Stimulated activated naive B cell treated with anti-CD40 and anti-IgM and Interleukin-4, amounts not matched to agents 10 μg/mL and 1 μg/mL and 100 μg/mL, for 72 hours (primary cell): ENCODE data around the gene FXYD2.

Source experiments
- ATAC-seq, 2 donors: fragments of 150-1000 bp; cut with Tn5 transposase; replicated peaks; 2 replicates each; pipeline ENCODE4 v1.10.0; 2021; ENCODE audit warnings: moderate library complexity in 1 of 2
- DNase-seq: peaks from one replicate; pipeline ENCODE4 v3.0.0; 2021
- H3K27ac Mint-ChIP-seq: one replicate; pipeline ENCODE4 v1.8.0; 2022; ENCODE audit warnings: mild to moderate bottlenecking, mixed read lengths
- H3K27me3 Mint-ChIP-seq, 2 donors: one replicate each; pipeline ENCODE4 v1.8.0; 2022; ENCODE audit warnings: mixed read lengths in 2 of 2
- H3K36me3 Mint-ChIP-seq, 2 donors: one replicate each; pipeline ENCODE4 v1.8.0; 2022; ENCODE audit warnings: mixed read lengths in 2 of 2, mild to moderate bottlenecking in 1 of 2
- H3K4me1 Mint-ChIP-seq, 2 donors: one replicate each; pipeline ENCODE4 v1.8.0; 2022; ENCODE audit warnings: mixed read lengths in 2 of 2, mild to moderate bottlenecking in 1 of 2
- H3K4me3 Mint-ChIP-seq, 2 donors: one replicate each; pipeline ENCODE4 v1.8.0; 2022; ENCODE audit warnings: mild to moderate bottlenecking in 2 of 2, mixed read lengths in 2 of 2, moderate library complexity in 1 of 2
- H3K9me3 Mint-ChIP-seq, 2 donors: one replicate each; pipeline ENCODE4 v1.8.0; 2022; ENCODE audit warnings: mixed read lengths in 2 of 2, mild to moderate bottlenecking in 1 of 2

Gene FXYD2

DNA sequence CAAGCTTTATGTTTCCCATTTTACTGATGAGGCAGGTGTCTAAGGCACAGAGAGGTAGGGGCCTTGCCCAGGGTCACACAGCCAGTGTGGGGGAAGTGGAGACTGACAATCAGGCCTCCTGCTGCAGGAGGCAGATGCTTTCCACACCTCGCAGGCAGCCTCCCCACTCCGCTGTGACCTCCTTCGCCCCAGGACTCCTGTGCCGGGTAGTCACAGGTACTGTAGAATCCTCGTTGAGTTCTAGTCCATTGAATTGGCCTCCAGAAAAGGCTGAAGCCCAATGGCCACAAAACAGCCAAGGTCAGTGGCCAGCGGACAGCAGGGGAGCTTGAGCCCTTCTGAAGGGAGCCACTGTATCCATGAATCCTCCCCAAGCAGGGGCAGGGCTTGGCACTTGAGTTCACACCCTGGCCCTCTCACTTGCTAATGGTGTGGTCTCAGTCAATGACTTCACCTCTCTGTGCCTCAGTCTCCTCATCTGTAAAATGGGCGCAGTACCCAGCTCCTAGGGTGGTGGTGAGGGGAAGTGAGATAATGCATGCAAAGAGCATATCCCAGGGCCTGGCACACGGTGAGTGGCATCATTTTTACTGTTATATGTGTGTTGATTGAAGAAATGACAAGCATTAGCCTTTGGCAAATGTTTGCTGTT, 1.1 kb upstream of the FXYD2 start:
- H3K27ac Mint-ChIP-seq: no peak overlapping the region
- peaks cover 51 to 72% of the 10 kb centered on the region in 2 donors for H3K4me1 Mint-ChIP-seq
- H3K4me3 Mint-ChIP-seq: no peak overlapping the region
- no peak for DNase-seq
- H3K27me3 Mint-ChIP-seq: peaks cover 25 to 33% of the 10 kb centered on the region in 2 donors
- ATAC-seq: no peak
- H3K9me3 Mint-ChIP-seq: no peaks in the 10 kb centered on the region
- peaks cover 0 to 2% of the 10 kb centered on the region in 2 donors for H3K36me3 Mint-ChIP-seq

DNA sequence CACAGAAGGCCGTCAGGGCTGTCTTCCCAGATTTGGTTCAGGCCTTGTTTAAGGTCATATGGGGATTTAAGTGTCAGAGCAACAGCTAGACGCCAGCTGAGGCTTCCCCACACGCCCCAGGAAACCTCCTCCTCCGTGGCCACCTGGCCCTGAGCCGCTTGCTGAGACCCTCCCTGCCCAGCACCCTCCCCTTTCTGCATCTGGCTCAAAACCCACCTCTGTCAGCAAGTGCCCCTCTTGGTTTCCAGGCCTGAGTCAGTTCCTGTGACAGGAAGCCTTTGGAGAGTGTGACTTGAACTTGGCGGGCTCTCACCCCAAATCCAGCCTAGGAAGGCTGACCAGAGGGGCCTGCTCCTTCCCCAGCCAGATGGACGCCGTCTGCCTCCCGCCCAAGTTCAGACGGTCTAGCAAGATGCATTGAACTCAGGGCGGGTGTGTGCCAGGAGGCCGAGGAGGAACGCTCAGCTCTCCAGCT, 561 bp downstream of the FXYD2 start:
- H3K27me3 Mint-ChIP-seq: peaks cover 25 to 29% of the 10 kb centered on the region in 2 donors
- peak overlapping the region in 1 of 2 donors; percentile 14 for H3K4me3 Mint-ChIP-seq
- H3K9me3 Mint-ChIP-seq: no peaks in the 10 kb centered on the region
- no peak for ATAC-seq
- DNase-seq: no peak
- peaks cover 0 to 2% of the 10 kb centered on the region in 2 donors for H3K36me3 Mint-ChIP-seq
- peaks cover 48 to 71% of the 10 kb centered on the region in 2 donors for H3K4me1 Mint-ChIP-seq
- peak overlapping the region; percentile 31 for H3K27ac Mint-ChIP-seq

DNA sequence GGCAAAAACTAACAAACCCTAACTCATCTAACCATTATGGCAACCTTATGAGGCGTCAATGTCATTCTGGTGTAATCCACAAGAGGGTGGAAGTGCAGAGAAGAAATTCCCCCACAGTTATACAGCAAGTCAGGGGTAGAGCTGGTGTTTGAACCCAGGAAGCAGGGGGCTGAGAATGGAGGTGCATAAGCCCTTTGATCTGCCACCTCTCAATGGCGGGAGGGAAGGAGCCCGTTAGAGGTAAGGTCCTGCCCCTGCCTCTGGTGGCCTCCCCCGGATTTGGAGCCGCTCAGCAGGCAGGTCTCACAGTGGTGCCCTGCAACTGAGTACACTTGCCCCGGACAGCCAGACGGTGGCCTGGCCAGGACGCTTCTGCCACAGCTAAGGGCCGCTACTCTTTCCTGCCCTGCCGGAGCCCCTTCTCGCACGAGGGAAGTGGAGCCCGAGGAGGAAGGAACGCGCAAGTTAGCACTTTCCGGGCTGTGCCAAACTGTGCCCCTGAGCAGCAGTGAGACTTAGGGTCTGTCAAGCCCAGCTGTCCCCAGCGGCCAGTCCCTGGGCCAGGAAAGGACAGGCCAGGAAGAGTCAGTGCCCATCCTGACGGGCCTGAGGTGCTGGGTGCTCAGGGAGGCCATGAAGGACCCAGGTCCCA, 1.1 kb downstream of the FXYD2 start:
- DNase-seq: no peak
- peak overlapping the region in 1 of 2 donors; percentile 25 for H3K4me3 Mint-ChIP-seq
- H3K27ac Mint-ChIP-seq: no peak overlapping the region
- ATAC-seq: peak; percentile 29 to 44
- peaks cover 0 to 2% of the 10 kb centered on the region in 2 donors for H3K36me3 Mint-ChIP-seq
- peaks cover 47 to 71% of the 10 kb centered on the region in 2 donors for H3K4me1 Mint-ChIP-seq
- H3K9me3 Mint-ChIP-seq: peaks cover 0 to under 1% of the 10 kb centered on the region in 2 donors
- peaks cover 25 to 29% of the 10 kb centered on the region in 2 donors for H3K27me3 Mint-ChIP-seq

GRCh38 chr11:117822074-117823033, 2.2 kb downstream of the FXYD2 start:
- Mint-ChIP-seq H3K4me3 (no peak overlapping the region), H3K27ac (no peak overlapping the region), H3K27me3 (peaks cover 21 to 29% of the 10 kb centered on the region in 2 donors), H3K36me3 (peaks cover under 1 to 2% of the 10 kb centered on the region in 2 donors), H3K9me3 (peaks cover 0 to 2% of the 10 kb centered on the region in 2 donors), H3K4me1 (peaks cover 47 to 71% of the 10 kb centered on the region in 2 donors)
- no peak for ATAC-seq
- peak; percentile 42 for DNase-seq

DNA sequence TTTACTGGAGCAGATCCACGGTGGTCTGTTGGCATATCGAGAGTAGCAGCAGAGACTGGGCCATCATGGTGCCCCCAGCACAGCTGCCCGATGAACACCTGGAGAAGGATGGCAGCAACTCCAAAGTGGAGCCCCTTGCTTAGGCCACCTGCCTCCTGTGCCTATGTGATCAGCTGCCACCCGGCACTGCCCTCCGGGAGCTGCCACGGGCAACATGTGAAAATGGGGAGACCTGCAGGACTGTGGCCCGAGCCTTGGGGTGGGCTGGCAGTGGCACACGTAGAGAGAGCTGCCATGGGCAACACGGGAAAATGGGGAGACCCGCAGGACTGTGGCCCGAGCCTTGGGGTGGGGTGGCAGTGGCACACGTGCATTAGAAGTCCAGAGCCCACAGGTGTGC, 3.1 kb downstream of the FXYD2 start:
- Mint-ChIP-seq H3K27ac (no peak overlapping the region), H3K9me3 (peaks cover 0 to 2% of the 10 kb centered on the region in 2 donors), H3K4me1 (peaks cover 51 to 79% of the 10 kb centered on the region in 2 donors), H3K27me3 (peaks cover 21 to 29% of the 10 kb centered on the region in 2 donors), H3K36me3 (peaks cover 4 to 7% of the 10 kb centered on the region in 2 donors), H3K4me3 (no peak overlapping the region)
- ATAC-seq (no peak), DNase-seq (no peak)

GRCh38 chr11:117820516-117820915, 4.0 kb downstream of the FXYD2 start:
- Mint-ChIP-seq H3K4me3 (no peak overlapping the region), H3K4me1 (peaks cover 60 to 86% of the 10 kb centered on the region in 2 donors), H3K36me3 (peaks cover 4 to 15% of the 10 kb centered on the region in 2 donors), H3K27me3 (peaks cover 17 to 22% of the 10 kb centered on the region in 2 donors), H3K9me3 (peaks cover 0 to 2% of the 10 kb centered on the region in 2 donors), H3K27ac (peak overlapping the region; percentile 47)
- DNase-seq (no peak), ATAC-seq (no peak)

DNA sequence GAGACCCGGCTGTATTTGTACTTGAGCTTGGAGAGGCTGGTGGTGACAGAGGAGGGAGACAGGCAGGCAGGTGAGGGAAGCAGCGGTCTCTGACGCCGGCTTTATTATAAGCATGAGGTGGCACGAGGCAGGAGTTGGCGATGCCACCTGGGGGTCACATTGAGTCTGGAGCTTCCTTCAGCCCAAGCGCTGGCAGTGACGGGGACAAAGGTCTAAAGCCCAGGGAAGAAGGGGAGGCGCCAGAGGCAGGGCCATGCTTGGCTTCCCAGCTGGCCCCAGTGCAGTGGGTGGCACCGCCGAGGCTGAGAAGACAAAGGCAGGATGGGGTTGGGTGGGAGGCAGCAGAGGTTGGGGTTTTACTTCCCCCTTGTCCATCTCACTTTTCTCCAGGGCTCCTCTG, 4.5 kb downstream of the FXYD2 start:
- H3K27ac Mint-ChIP-seq: peak overlapping the region; percentile 56
- no peak overlapping the region for H3K4me3 Mint-ChIP-seq
- H3K4me1 Mint-ChIP-seq: peaks cover 61 to 86% of the 10 kb centered on the region in 2 donors
- ATAC-seq: no peak
- DNase-seq: no peak
- peaks cover 4 to 15% of the 10 kb centered on the region in 2 donors for H3K36me3 Mint-ChIP-seq
- H3K9me3 Mint-ChIP-seq: peaks cover 0 to 2% of the 10 kb centered on the region in 2 donors
- peaks cover 13 to 18% of the 10 kb centered on the region in 2 donors for H3K27me3 Mint-ChIP-seq

- ATAC-seq: no peak
- Mint-ChIP-seq H3K27ac (peak overlapping the region; percentile 100), H3K4me1 (peaks cover 66 to 86% of the 10 kb centered on the region in 2 donors), H3K4me3 (no peak overlapping the region), H3K9me3 (peaks cover 0 to 2% of the 10 kb centered on the region in 2 donors), H3K36me3 (peaks cover 4 to 17% of the 10 kb centered on the region in 2 donors), H3K27me3 (peaks cover 8 to 11% of the 10 kb centered on the region in 2 donors)
- DNase-seq: no peak
Observed at GRCh38 chr11:117819096-117820040, 5.2 kb downstream of the FXYD2 start.

DNA sequence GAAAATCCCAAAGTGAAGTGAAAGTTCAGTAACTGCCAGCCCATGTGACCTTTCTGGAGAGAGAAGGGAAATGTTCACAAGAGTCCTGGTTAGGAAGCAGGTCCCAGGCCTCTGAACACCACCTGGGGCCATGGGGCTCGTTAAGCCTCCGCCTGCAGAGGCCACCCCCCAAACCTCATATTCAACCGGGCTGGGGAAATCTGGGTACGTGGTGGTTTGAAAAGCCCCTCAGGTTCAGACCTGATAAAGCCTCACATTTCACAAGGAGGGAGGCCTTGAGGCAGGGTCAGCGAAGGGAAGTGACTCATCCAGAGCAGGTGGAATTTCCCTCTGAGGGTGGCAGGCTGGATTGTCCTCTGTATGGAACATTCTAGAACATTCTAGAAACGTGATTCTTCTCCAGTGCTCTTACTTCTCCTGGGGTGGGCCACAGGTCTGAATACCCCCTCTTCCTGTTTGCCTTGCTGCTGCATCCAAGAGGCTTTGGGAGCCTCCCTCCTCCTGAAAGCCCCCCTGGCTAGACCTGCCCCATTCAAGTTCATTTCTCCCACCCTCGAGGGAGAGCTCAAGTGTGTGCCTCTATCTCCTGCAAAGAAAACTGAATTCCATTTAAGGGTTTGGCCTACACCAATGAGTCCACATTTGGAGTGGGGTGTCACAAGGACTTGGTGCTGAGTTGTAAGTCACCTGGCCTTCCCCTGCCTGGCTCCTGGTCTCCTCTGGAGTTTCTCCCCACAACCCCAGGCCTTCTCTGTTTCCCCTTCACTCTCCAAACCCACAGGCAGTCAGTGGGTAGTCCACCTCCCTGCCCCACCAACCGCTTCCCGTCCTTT, 6.3 kb downstream of the FXYD2 start:
- peaks cover 0 to 2% of the 10 kb centered on the region in 2 donors for H3K9me3 Mint-ChIP-seq
- peaks cover under 1 to 2% of the 10 kb centered on the region in 2 donors for H3K27me3 Mint-ChIP-seq
- ATAC-seq (peak; percentile 51 to 54), DNase-seq (peak; percentile 84)
- peak overlapping the region; percentile 94 to 100 for H3K4me3 Mint-ChIP-seq
- H3K27ac Mint-ChIP-seq: peak overlapping the region; percentile 100
- H3K36me3 Mint-ChIP-seq: peaks cover 5 to 25% of the 10 kb centered on the region in 2 donors
- H3K4me1 Mint-ChIP-seq: peaks cover 67 to 86% of the 10 kb centered on the region in 2 donors

- H3K27ac Mint-ChIP-seq: peak overlapping the region; percentile 100
- H3K27me3 Mint-ChIP-seq: no peaks in the 10 kb centered on the region
- ATAC-seq (peak; percentile 36 to 38), DNase-seq (peak; percentile 92)
- H3K4me1 Mint-ChIP-seq: peaks cover 69 to 87% of the 10 kb centered on the region in 2 donors
- H3K36me3 Mint-ChIP-seq: peaks cover 5 to 28% of the 10 kb centered on the region in 2 donors
- peak overlapping the region; percentile 94 to 100 for H3K4me3 Mint-ChIP-seq
- H3K9me3 Mint-ChIP-seq: peaks cover 0 to 2% of the 10 kb centered on the region in 2 donors
Observed at GRCh38 chr11:117817368-117818040, 7.0 kb downstream of the FXYD2 start.

DNA sequence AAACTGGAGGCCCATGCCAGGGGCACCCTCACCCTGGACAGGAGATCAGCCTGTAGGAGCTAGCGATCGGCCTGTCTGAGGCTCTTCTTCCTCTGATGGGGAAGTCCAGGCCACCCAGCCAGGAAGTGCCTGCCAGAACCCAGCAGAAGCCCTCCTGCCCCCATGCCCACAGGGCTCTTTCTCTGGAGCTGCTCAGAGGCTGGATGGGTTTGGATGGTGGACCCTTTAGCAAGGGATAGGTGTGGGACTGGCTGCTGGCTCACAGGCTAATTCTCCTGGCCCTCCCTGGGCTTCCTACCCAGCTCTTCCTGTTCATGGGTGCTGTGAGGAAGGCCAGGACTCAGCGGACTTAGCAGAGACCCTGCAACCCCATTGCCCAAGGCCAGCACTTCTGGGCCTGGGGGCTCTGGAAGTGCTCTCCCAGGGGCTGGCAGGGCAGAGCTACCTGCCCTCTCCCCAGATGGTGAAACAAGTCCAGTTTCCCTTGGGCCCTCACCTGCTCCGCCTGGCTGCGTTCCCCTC, 7.6 kb downstream of the FXYD2 start:
- ATAC-seq (peak in 1 of 2 donors; percentile 8), DNase-seq (no peak)
- peaks cover 70 to 85% of the 10 kb centered on the region in 2 donors for H3K4me1 Mint-ChIP-seq
- peaks cover 4 to 31% of the 10 kb centered on the region in 2 donors for H3K36me3 Mint-ChIP-seq
- no peaks in the 10 kb centered on the region for H3K27me3 Mint-ChIP-seq
- H3K4me3 Mint-ChIP-seq: peak overlapping the region; percentile 94 to 100
- H3K27ac Mint-ChIP-seq: peak overlapping the region; percentile 100
- peaks cover 0 to 2% of the 10 kb centered on the region in 2 donors for H3K9me3 Mint-ChIP-seq
